GM23248 (cell line): ENCODE data around the gene MPPED1. TPM values are rescaled to one million over a fixed set of nuclear protein-coding genes. Genes with fewer than 3 reads are reported as not detected.

Experiments used
- DNase-seq: peaks from one replicate; pipeline ENCODE4 v3.0.0-alpha.2; 2015
- H2AFZ ChIP-seq: fragments of 200-600 bp; sonication (generic); 2 replicates; pipeline ENCODE4 v1.6.1; 2016; ENCODE audit warnings: antibody characterized with exemption
- H3F3A ChIP-seq: fragments of 200-600 bp; sonication (generic); 2 replicates; pipeline ENCODE4 v1.6.1; 2016; ENCODE audit warnings: mild to moderate bottlenecking, antibody characterized with exemption, mixed run types; ENCODE audit not compliant: insufficient read depth
- H3K27ac ChIP-seq: fragments of 200-600 bp; sonication (generic); 2 replicates; pipeline ENCODE4 v1.5.1; 2016; ENCODE audit warnings: mild to moderate bottlenecking
- H3K27me3 ChIP-seq: fragments of 200-600 bp; sonication (generic); replicated peaks from 2 replicates; pipeline ENCODE4 v1.6.1; 2016; ENCODE audit warnings: mild to moderate bottlenecking; ENCODE audit not compliant: insufficient read depth
- H3K36me3 ChIP-seq: fragments of 200-600 bp; sonication (generic); 2 replicates; pipeline ENCODE4 v1.6.1; 2016; ENCODE audit warnings: low read depth, mild to moderate bottlenecking
- H3K4me1 ChIP-seq: fragments of 200-600 bp; sonication (generic); 2 replicates; pipeline ENCODE4 v1.6.1; 2016; ENCODE audit warnings: mild to moderate bottlenecking; ENCODE audit not compliant: insufficient read depth
- H3K4me2 ChIP-seq: fragments of 200-600 bp; sonication (generic); one replicate; pipeline ENCODE4 v1.6.1; 2016; ENCODE audit warnings: mild to moderate bottlenecking; ENCODE audit not compliant: unreplicated experiment
- H3K4me3 ChIP-seq: fragments of 200-600 bp; sonication (generic); 2 replicates; pipeline ENCODE4 v1.5.1; 2016; ENCODE audit warnings: mild to moderate bottlenecking
- H3K79me2 ChIP-seq: fragments of 200-600 bp; sonication (generic); 2 replicates; pipeline ENCODE4 v1.6.1; 2016; ENCODE audit warnings: mild to moderate bottlenecking; ENCODE audit not compliant: insufficient read depth
- H3K9ac ChIP-seq: fragments of 200-600 bp; sonication (generic); 2 replicates; pipeline ENCODE4 v1.6.1; 2016; ENCODE audit warnings: mild to moderate bottlenecking
- H3K9me2 ChIP-seq: fragments of 200-600 bp; sonication (generic); 2 replicates; pipeline ENCODE4 v1.6.1; 2016; ENCODE audit warnings: mixed run types, mild to moderate bottlenecking, moderate library complexity; ENCODE audit not compliant: insufficient read depth
- H3K9me3 ChIP-seq: fragments of 200-600 bp; sonication (generic); one replicate; pipeline ENCODE4 v1.6.1; 2017; ENCODE audit warnings: low read depth
- H4K20me1 ChIP-seq: fragments of 200-600 bp; sonication (generic); 2 replicates; pipeline ENCODE4 v1.6.0; 2016; ENCODE audit not compliant: insufficient read depth
- EZH2 ChIP-seq: fragments of 200-600 bp; sonication (generic); IDR thresholded peaks from 2 replicates; pipeline ENCODE4 v1.6.1; 2018; ENCODE audit warnings: antibody characterized with exemption, mild to moderate bottlenecking; ENCODE audit not compliant: insufficient read depth, poor library complexity, severe bottlenecking
- EZH2phosphoT487 ChIP-seq: fragments of 200-600 bp; sonication (generic); IDR thresholded peaks from 2 replicates; pipeline ENCODE4 v1.6.1; 2018; ENCODE audit warnings: antibody characterized with exemption, moderate library complexity, mild to moderate bottlenecking, low read depth; ENCODE audit not compliant: insufficient read depth
- WGBS, 2 experiments: methylation state at CpG; one replicate each; pipeline ENCODE4 v1.1.6; 2015 to 2017; ENCODE audit warnings: low lambda C conversion rate in 2 of 2, low coverage in 1 of 2; ENCODE audit errors: missing lambda C conversion rate in 2 of 2; 5-methylcytosine and 5-hydroxymethylcytosine counted together
- in situ Hi-C: fragments of 300-500 bp; cut with MboI; formaldehyde crosslinking; loops from 2 replicates; pipeline ENCODE4 v1.15.0; 2020
- polyA plus RNA-seq: library from polyadenylated mRNA; unstranded; fragments of >200 nt; fragmentation: Nextera tagmentation; extraction: Ambion mirVana; gene quantifications from 2 replicates; pipeline ENCODE4 v1.2.1, GENCODE V29; 2016
- total RNA-seq: library from RNA; depleted of rRNA; stranded (reverse); fragments of >200 nt; shearing (Covaris generic); gene quantifications from 2 replicates; pipeline ENCODE4 v1.2.3, GENCODE V29; 2014

Gene MPPED1
- total and polyA plus RNA-seq, 2 experiments from 2014 or later = not detected

- no peak overlapping the region for H3K27ac ChIP-seq
- H3K27me3 ChIP-seq = no peaks in the 10 kb centered on the region; the same call in 1 of the 2 replicates
- no peak overlapping the region for H3K4me2 ChIP-seq
- H3K79me2 ChIP-seq = no peaks in the 10 kb centered on the region
- H3K36me3 ChIP-seq = no peaks in the 10 kb centered on the region
- H3K9ac ChIP-seq = no peak overlapping the region
- no peaks in the 10 kb centered on the region for H3K4me1 ChIP-seq
- H2AFZ ChIP-seq = no peak overlapping the region
- no peaks in the 10 kb centered on the region for H3F3A ChIP-seq
- DNase-seq = no peak
- no peaks in the 10 kb centered on the region for H3K9me3 ChIP-seq
- in situ Hi-C loops = no loop called here
- TF ChIP-seq EZH2 (no peak), EZH2phosphoT487 (no peak)
- no peaks in the 10 kb centered on the region for H3K9me2 ChIP-seq
- no peaks in the 10 kb centered on the region for H4K20me1 ChIP-seq
- 51 to 58% methylated on average over 23 of the region's 23 CpGs for WGBS, 2 experiments
- no peak overlapping the region for H3K4me3 ChIP-seq
These were observed 53.6 kb downstream of the MPPED1 start for GRCh38 chr22:43465291-43466015.

GRCh38 chr22:43466710-43467109 lies 54.9 kb downstream of the MPPED1 start:
- Histone ChIP-seq H3K9ac (no peak overlapping the region), H3K4me2 (no peak overlapping the region), H2AFZ (no peak overlapping the region), H3K4me3 (no peak overlapping the region), H3K4me1 (no peaks in the 10 kb centered on the region), H3F3A (no peaks in the 10 kb centered on the region), H3K9me3 (no peaks in the 10 kb centered on the region), H3K9me2 (no peaks in the 10 kb centered on the region), H3K27ac (no peak overlapping the region), H3K36me3 (no peaks in the 10 kb centered on the region), H3K79me2 (no peaks in the 10 kb centered on the region), H4K20me1 (no peaks in the 10 kb centered on the region), H3K27me3 (no peaks in the 10 kb centered on the region; the same call in 1 of the 2 replicates)
- in situ Hi-C loops = no loop called here
- TF ChIP-seq EZH2phosphoT487 (no peak), EZH2 (no peak)
- WGBS, 2 experiments = 23 to 26% methylated on average over 7 of the region's 7 CpGs
- DNase-seq = no peak

- H3K27ac ChIP-seq = no peak overlapping the region
- no peaks in the 10 kb centered on the region for H3K4me1 ChIP-seq
- H4K20me1 ChIP-seq = no peaks in the 10 kb centered on the region
- no peaks in the 10 kb centered on the region for H3K9me3 ChIP-seq
- H3K36me3 ChIP-seq = no peaks in the 10 kb centered on the region
- no peak overlapping the region for H3K9ac ChIP-seq
- H3K79me2 ChIP-seq = no peaks in the 10 kb centered on the region
- 46 to 50% methylated on average over 21 of the region's 21 CpGs for WGBS, 2 experiments
- H2AFZ ChIP-seq = no peak overlapping the region
- no peaks in the 10 kb centered on the region for H3F3A ChIP-seq
- no peak for DNase-seq
- H3K27me3 ChIP-seq = no peaks in the 10 kb centered on the region; the same call in 1 of the 2 replicates
- in situ Hi-C loops = no loop called here
- no peak overlapping the region for H3K4me3 ChIP-seq
- no peaks in the 10 kb centered on the region for H3K9me2 ChIP-seq
- no peak for TF ChIP-seq EZH2phosphoT487
- no peak for TF ChIP-seq EZH2
- H3K4me2 ChIP-seq = no peak overlapping the region
These were observed 55.6 kb downstream of the MPPED1 start for GRCh38 chr22:43467216-43467940.

- H3F3A ChIP-seq = no peaks in the 10 kb centered on the region
These were observed 58.4 kb downstream of the MPPED1 start for GRCh38 chr22:43470253-43470652.

More at GRCh38 chr22:43470253-43470652, 58.4 kb downstream of the MPPED1 start:
- Histone ChIP-seq H3K9me3 (no peaks in the 10 kb centered on the region), H3K27ac (no peak overlapping the region), H3K4me3 (no peak overlapping the region), H3K27me3 (no peaks in the 10 kb centered on the region; the same call in 1 of the 2 replicates), H3K79me2 (no peaks in the 10 kb centered on the region), H3K9ac (no peak overlapping the region), H2AFZ (no peak overlapping the region), H3K9me2 (no peaks in the 10 kb centered on the region), H4K20me1 (no peaks in the 10 kb centered on the region), H3K4me1 (no peaks in the 10 kb centered on the region), H3K4me2 (no peak overlapping the region), H3K36me3 (no peaks in the 10 kb centered on the region)
- in situ Hi-C loops = no loop called here
- no peak for DNase-seq
- TF ChIP-seq EZH2phosphoT487 = no peak
- TF ChIP-seq EZH2 = no peak
- 39 to 43% methylated on average over 3 of the region's 3 CpGs for WGBS, 2 experiments
